Panc1 (cell line): ENCODE results near the gene TECPR1. TPM values are rescaled to one million over a fixed set of nuclear protein-coding genes. Genes with fewer than 3 reads are reported as not detected.

ENCODE experiments used
- ATAC-seq: fragments of 200-7000 bp; cut with Tn5 transposase; 2 replicates; pipeline ENCODE4 v1.9.1; 2020; ENCODE audit warnings: mild to moderate bottlenecking, moderate library complexity
- BruUV-seq: library from RNA; stranded (reverse); fragments of 400-500 nt; replicated peaks from 2 replicates; lab custom pipeline; 2021; lab: Mats Ljungman, UMichigan
- CTCF ChIA-PET: fragments of 300-600 bp; sonication (Branson Sonifier 250); formaldehyde crosslinking; loops from one replicate; lab custom pipeline; 2022; ENCODE audit warnings: antibody characterized with exemption; lab: Charles Lee
- POLR2A ChIA-PET: fragments of 300-600 bp; sonication (Branson Sonifier 250); formaldehyde crosslinking; loops from one replicate; lab custom pipeline; 2022; ENCODE audit warnings: antibody characterized with exemption; lab: Charles Lee
- DNase-seq: peaks from one replicate; pipeline ENCODE4 v3.0.0-alpha.2; 2010; ENCODE audit warnings: low read depth, low spot score
- H3K27ac ChIP-seq: 2 replicates; pipeline ENCODE4 v1.5.1; 2011; ENCODE audit warnings: mild to moderate bottlenecking, low read length, inconsistent platforms
- H3K27me3 ChIP-seq: fragments of 200-500 bp; sonication (Bioruptor generic); 2 replicates; pipeline ENCODE4 v1.6.0; 2014; ENCODE audit warnings: low read length, inconsistent platforms; ENCODE audit not compliant: control insufficient read depth, insufficient read depth
- H3K36me3 ChIP-seq: fragments of 200-500 bp; sonication (Bioruptor generic); 2 replicates; pipeline ENCODE4 v1.5.1; 2014; ENCODE audit warnings: inconsistent platforms, mild to moderate bottlenecking, low read length, moderate library complexity; ENCODE audit not compliant: control insufficient read depth, insufficient read depth
- H3K4me1 ChIP-seq: 2 replicates; pipeline ENCODE4 v1.5.1; 2011; ENCODE audit warnings: inconsistent platforms, mild to moderate bottlenecking, low read length, moderate library complexity; ENCODE audit not compliant: control insufficient read depth, insufficient read depth
- H3K4me3 ChIP-seq, 2 experiments: 2 replicates each; pipeline ENCODE4 v1.5.1; 2011 to 2012; ENCODE audit warnings: low read depth in 2 of 2, low read length in 2 of 2, mild to moderate bottlenecking in 2 of 2, inconsistent platforms in 1 of 2, moderate library complexity in 1 of 2
- H3K9me3 ChIP-seq: fragments of 200-500 bp; sonication (Bioruptor generic); 2 replicates; pipeline ENCODE4 v1.5.1; 2014; ENCODE audit warnings: low read depth, mild to moderate bottlenecking, inconsistent platforms, low read length, moderate library complexity; ENCODE audit not compliant: control insufficient read depth, insufficient read depth
- POLR2AphosphoS5 ChIP-seq: IDR thresholded peaks from 2 replicates; pipeline ENCODE4 v1.6.1; 2012; ENCODE audit warnings: mild to moderate bottlenecking, low read depth, low read length, moderate library complexity
- SIN3A ChIP-seq: IDR thresholded peaks from 2 replicates; pipeline ENCODE4 v1.6.1; 2012; ENCODE audit warnings: low read depth, mild to moderate bottlenecking, low read length, moderate library complexity, borderline replicate concordance; ENCODE audit not compliant: insufficient read depth
- TCF7L2 ChIP-seq: IDR thresholded peaks from 2 replicates; pipeline ENCODE4 v1.6.1; 2011; ENCODE audit warnings: mild to moderate bottlenecking, low read depth, low read length, inconsistent platforms
- in situ Hi-C: cut with HindIII; loops from 2 replicates; pipeline ENCODE4 v1.10.0; 2016; ENCODE audit warnings: low sequenced_read_pairs, low pct_unique_long_range_greater_than_20kb
- intact Hi-C: fragments of 100-400 bp; cut with micrococcal nuclease; formaldehyde crosslinking; loops from one replicate; pipeline ENCODE4 v1.10.0; 2022; ENCODE audit not compliant: unreplicated experiment
- total RNA-seq: library from RNA; stranded (reverse); gene quantifications from one replicate; pipeline ENCODE4 v1.2.1, GENCODE V29; 2021; ENCODE audit not compliant: unreplicated experiment
- TF ChIP-seq, protein P1 (sequence below), 2 experiments: IDR thresholded peaks; 2 replicates each; pipeline ENCODE4 v1.6.1; 2011 to 2012; ENCODE audit warnings: low read depth in 2 of 2, control low read depth in 1 of 2, low read length in 1 of 2, mild to moderate bottlenecking in 1 of 2, moderate library complexity in 1 of 2; ENCODE audit not compliant: insufficient read depth in 1 of 2
- TF ChIP-seq, protein P2 (sequence below): fragments of 450-650 bp; IDR thresholded peaks from 2 replicates; pipeline ENCODE4 v1.5.1; 2017; ENCODE audit warnings: mild to moderate bottlenecking

Gene TECPR1
- total RNA-seq, 1 experiment from 2014 or later, result 21.0 TPM

GRCh38 chr7:98209166-98209920 lies 42.7 kb downstream of the TECPR1 start:
- BruUV-seq, result no TSS peak
- H3K27me3 ChIP-seq, result no peaks in the 10 kb centered on the region
- H3K4me1 ChIP-seq, result no peaks in the 10 kb centered on the region
- DNase-seq, result no peak
- CTCF ChIA-PET, result no interaction called here
- in situ Hi-C loops (no loop called here), intact Hi-C loops (no loop called here)
- H3K36me3 ChIP-seq, result no peaks in the 10 kb centered on the region
- POLR2A ChIA-PET, result no interaction called here
- H3K4me3 ChIP-seq, result no peak overlapping the region
- H3K27ac ChIP-seq, result no peak overlapping the region
- no peak for ATAC-seq
- TF ChIP-seq SIN3A, result no peak
- TF ChIP-seq, protein P1, sequence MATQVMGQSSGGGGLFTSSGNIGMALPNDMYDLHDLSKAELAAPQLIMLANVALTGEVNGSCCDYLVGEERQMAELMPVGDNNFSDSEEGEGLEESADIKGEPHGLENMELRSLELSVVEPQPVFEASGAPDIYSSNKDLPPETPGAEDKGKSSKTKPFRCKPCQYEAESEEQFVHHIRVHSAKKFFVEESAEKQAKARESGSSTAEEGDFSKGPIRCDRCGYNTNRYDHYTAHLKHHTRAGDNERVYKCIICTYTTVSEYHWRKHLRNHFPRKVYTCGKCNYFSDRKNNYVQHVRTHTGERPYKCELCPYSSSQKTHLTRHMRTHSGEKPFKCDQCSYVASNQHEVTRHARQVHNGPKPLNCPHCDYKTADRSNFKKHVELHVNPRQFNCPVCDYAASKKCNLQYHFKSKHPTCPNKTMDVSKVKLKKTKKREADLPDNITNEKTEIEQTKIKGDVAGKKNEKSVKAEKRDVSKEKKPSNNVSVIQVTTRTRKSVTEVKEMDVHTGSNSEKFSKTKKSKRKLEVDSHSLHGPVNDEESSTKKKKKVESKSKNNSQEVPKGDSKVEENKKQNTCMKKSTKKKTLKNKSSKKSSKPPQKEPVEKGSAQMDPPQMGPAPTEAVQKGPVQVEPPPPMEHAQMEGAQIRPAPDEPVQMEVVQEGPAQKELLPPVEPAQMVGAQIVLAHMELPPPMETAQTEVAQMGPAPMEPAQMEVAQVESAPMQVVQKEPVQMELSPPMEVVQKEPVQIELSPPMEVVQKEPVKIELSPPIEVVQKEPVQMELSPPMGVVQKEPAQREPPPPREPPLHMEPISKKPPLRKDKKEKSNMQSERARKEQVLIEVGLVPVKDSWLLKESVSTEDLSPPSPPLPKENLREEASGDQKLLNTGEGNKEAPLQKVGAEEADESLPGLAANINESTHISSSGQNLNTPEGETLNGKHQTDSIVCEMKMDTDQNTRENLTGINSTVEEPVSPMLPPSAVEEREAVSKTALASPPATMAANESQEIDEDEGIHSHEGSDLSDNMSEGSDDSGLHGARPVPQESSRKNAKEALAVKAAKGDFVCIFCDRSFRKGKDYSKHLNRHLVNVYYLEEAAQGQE (IDR thresholded peaks at IDR 0.05; ENCODE audit: insufficient read depth in 1 of 2, low read depth in 2 of 2, low read length in 1 of 2), result no peak
- TF ChIP-seq TCF7L2, result no peak
- no peak for TF ChIP-seq POLR2AphosphoS5
- TF ChIP-seq, protein P2, sequence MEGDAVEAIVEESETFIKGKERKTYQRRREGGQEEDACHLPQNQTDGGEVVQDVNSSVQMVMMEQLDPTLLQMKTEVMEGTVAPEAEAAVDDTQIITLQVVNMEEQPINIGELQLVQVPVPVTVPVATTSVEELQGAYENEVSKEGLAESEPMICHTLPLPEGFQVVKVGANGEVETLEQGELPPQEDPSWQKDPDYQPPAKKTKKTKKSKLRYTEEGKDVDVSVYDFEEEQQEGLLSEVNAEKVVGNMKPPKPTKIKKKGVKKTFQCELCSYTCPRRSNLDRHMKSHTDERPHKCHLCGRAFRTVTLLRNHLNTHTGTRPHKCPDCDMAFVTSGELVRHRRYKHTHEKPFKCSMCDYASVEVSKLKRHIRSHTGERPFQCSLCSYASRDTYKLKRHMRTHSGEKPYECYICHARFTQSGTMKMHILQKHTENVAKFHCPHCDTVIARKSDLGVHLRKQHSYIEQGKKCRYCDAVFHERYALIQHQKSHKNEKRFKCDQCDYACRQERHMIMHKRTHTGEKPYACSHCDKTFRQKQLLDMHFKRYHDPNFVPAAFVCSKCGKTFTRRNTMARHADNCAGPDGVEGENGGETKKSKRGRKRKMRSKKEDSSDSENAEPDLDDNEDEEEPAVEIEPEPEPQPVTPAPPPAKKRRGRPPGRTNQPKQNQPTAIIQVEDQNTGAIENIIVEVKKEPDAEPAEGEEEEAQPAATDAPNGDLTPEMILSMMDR, result no peak
- no peaks in the 10 kb centered on the region for H3K9me3 ChIP-seq

GRCh38 chr7:98206451-98207330 lies 45.3 kb downstream of the TECPR1 start:
- BruUV-seq, result no TSS peak
- intact Hi-C loops, result no loop called here
- CTCF ChIA-PET, result interaction anchor here (0.5 to 0.7 kb wide), 2 partner anchors 66 to 101 kb away, joined by 3 read pairs; no protein-coding TSS in a partner anchor

More at GRCh38 chr7:98206451-98207330, 45.3 kb downstream of the TECPR1 start:
- no peaks in the 10 kb centered on the region for H3K36me3 ChIP-seq
- POLR2A ChIA-PET, result no interaction called here
- H3K27me3 ChIP-seq, result no peaks in the 10 kb centered on the region
- no peak overlapping the region for H3K27ac ChIP-seq
- in situ Hi-C loops, result no loop called here
- TF ChIP-seq TCF7L2 (no peak), SIN3A (no peak), POLR2AphosphoS5 (no peak)
- TF ChIP-seq, protein P2, result no peak
- ATAC-seq, result no peak
- no peaks in the 10 kb centered on the region for H3K4me1 ChIP-seq
- no peak overlapping the region for H3K4me3 ChIP-seq
- H3K9me3 ChIP-seq, result no peaks in the 10 kb centered on the region
- no peak for DNase-seq
